HCT116 (cell line): ENCODE data around the gene MAN2A2.

ENCODE experiments used
- TF ChIP-seq, protein P1 (sequence below), 3 experiments: fragments of 200-600 bp in 1 of 3; sonication (generic) in 1 of 3; IDR thresholded peaks in 2 of 3; conservative IDR thresholded peaks in 1 of 3; 2 replicates each; pipeline ENCODE4 v1.5.1; 2012 to 2017; ENCODE audit warnings: low read depth in 2 of 3, low read length in 2 of 3, antibody characterized with exemption in 1 of 3, borderline replicate concordance in 1 of 3, control low read depth in 1 of 3, mild to moderate bottlenecking in 1 of 3, mixed read lengths in 1 of 3, mixed run types in 1 of 3, moderate library complexity in 1 of 3; ENCODE audit not compliant: insufficient read depth in 1 of 3
- TF ChIP-seq, protein P2 (sequence below): IDR thresholded peaks from 2 replicates; pipeline ENCODE4 v1.6.1; 2012; ENCODE audit warnings: low read depth
- TF ChIP-seq, protein P3 (sequence below): IDR thresholded peaks from 2 replicates; pipeline ENCODE4 v1.6.1; 2012

DNA sequence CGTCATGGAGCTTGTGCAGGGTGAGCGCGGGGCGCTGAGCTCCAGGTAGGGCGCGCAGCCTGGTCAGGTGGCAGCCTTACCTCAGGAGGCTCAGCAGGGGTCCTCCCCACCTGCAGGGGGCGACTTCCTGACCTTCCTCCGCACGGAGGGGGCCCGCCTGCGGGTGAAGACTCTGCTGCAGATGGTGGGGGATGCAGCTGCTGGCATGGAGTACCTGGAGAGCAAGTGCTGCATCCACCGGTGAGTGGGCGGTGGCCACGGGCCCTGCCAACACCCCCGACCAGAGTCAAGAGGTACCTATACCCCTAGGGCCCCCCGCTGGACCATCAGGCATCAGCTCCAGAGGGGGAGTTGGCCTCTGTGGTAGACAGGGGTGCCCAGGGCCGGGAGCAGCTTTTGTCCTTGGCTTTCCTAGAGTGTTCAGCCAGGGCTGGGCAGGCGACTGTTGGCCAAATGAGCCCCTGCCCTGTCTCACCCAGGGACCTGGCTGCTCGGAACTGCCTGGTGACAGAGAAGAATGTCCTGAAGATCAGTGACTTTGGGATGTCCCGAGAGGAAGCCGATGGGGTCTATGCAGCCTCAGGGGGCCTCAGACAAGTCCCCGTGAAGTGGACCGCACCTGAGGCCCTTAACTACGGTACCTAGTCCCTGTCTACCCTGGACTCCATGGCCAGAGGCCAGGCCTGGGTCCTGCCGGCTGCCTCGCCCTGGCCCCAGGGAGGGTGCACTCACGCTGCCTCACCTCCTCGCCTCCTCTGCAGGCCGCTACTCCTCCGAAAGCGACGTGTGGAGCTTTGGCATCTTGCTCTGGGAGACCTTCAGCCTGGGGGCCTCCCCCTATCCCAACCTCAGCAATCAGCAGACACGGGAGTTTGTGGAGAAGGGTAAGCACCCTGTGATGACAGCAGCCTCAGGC is 9.7 kb upstream of the MAN2A2 start:
- TF ChIP-seq, protein P1, sequence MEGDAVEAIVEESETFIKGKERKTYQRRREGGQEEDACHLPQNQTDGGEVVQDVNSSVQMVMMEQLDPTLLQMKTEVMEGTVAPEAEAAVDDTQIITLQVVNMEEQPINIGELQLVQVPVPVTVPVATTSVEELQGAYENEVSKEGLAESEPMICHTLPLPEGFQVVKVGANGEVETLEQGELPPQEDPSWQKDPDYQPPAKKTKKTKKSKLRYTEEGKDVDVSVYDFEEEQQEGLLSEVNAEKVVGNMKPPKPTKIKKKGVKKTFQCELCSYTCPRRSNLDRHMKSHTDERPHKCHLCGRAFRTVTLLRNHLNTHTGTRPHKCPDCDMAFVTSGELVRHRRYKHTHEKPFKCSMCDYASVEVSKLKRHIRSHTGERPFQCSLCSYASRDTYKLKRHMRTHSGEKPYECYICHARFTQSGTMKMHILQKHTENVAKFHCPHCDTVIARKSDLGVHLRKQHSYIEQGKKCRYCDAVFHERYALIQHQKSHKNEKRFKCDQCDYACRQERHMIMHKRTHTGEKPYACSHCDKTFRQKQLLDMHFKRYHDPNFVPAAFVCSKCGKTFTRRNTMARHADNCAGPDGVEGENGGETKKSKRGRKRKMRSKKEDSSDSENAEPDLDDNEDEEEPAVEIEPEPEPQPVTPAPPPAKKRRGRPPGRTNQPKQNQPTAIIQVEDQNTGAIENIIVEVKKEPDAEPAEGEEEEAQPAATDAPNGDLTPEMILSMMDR (IDR thresholded peaks at IDR 0.05 in 2 of 3, conservative IDR thresholded peaks at IDR 0.05 in 1 of 3; ENCODE audit: borderline replicate concordance in 1 of 3, insufficient read depth in 1 of 3, low read depth in 2 of 3, low read length in 2 of 3), result peak; percentile 55 to 70 (median 65); a peak in 5 of 6 replicates
- TF ChIP-seq, protein P2, sequence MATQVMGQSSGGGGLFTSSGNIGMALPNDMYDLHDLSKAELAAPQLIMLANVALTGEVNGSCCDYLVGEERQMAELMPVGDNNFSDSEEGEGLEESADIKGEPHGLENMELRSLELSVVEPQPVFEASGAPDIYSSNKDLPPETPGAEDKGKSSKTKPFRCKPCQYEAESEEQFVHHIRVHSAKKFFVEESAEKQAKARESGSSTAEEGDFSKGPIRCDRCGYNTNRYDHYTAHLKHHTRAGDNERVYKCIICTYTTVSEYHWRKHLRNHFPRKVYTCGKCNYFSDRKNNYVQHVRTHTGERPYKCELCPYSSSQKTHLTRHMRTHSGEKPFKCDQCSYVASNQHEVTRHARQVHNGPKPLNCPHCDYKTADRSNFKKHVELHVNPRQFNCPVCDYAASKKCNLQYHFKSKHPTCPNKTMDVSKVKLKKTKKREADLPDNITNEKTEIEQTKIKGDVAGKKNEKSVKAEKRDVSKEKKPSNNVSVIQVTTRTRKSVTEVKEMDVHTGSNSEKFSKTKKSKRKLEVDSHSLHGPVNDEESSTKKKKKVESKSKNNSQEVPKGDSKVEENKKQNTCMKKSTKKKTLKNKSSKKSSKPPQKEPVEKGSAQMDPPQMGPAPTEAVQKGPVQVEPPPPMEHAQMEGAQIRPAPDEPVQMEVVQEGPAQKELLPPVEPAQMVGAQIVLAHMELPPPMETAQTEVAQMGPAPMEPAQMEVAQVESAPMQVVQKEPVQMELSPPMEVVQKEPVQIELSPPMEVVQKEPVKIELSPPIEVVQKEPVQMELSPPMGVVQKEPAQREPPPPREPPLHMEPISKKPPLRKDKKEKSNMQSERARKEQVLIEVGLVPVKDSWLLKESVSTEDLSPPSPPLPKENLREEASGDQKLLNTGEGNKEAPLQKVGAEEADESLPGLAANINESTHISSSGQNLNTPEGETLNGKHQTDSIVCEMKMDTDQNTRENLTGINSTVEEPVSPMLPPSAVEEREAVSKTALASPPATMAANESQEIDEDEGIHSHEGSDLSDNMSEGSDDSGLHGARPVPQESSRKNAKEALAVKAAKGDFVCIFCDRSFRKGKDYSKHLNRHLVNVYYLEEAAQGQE, result no peak
- TF ChIP-seq, protein P3, sequence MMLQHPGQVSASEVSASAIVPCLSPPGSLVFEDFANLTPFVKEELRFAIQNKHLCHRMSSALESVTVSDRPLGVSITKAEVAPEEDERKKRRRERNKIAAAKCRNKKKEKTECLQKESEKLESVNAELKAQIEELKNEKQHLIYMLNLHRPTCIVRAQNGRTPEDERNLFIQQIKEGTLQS, result no peak
